ENCODE data around the gene RYR2.

GRCh38 chr1:237018896-237019295 lies 23.1 kb upstream of the RYR2 start:
- TF ChIP-seq POLR2A (IDR thresholded peaks at IDR 0.05; ENCODE audit: low read depth, low read length) (no peak), TAF1 (IDR thresholded peaks at IDR 0.05; ENCODE audit: borderline replicate concordance, low read depth, low read length) (no peak)
